HG02852 (cell line): ENCODE results near the gene LRSAM1.

Source experiments
- ATAC-seq: cut with Tn5 transposase; IDR thresholded peaks from one replicate; pipeline ENCODE4 v1.9.1; 2021; ENCODE audit warnings: mild to moderate bottlenecking, moderate library complexity; ENCODE audit not compliant: unreplicated experiment

Gene LRSAM1

DNA sequence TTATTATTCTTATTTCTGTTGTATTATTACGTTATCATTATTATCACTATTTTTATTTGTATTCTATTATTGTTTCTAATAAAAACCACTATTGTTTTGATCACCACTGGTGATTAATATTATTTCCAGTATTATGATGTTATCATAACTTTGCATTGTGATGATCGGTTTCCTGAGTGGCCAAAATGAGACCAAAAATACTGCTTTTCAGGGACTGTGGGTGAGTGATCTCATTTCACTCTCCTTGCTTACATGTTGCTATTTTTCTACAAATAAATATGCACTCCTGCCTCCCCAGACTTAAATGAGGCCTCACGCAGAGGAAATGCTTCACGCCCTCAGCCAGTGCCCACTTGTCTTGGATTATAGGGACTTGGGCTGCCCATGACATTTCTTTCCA is 78.4 kb downstream of the LRSAM1 start:
- ATAC-seq: no peak

DNA sequence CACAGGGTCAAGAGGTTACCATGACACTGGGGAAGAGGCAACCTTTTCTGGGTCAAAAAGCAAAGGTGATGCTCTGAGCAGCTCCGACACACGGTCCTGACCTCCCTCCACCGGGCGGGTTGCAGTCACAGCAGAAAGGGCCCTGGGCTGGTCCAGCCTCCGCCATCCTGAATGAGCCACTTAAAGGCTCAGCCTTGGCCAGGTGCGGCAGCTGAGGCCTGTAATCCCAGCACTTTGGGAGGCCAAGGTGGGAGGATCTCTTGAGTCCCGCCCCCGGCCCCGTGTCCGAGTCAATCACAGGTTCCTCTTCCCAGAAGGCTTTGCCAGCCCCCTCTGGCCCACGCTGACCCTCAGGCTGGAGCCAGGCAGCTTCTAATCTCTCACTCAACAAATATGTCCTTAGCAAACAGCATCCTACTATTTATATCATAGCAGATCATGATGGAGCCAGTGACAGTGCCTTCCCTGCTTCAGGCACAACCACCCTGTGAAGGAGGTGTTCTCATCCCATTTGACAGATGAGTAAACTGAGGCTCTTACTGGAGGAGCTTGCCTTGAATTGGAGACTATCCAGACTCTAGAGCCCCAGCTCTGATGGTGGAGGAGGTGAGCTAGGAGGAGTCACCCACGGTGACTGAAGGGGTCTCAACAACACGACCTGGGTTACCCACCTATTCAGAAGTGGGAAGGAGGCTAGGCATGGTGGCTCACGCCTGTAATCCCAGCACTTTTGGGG is 79.1 kb downstream of the LRSAM1 start:
- ATAC-seq: no peak

DNA sequence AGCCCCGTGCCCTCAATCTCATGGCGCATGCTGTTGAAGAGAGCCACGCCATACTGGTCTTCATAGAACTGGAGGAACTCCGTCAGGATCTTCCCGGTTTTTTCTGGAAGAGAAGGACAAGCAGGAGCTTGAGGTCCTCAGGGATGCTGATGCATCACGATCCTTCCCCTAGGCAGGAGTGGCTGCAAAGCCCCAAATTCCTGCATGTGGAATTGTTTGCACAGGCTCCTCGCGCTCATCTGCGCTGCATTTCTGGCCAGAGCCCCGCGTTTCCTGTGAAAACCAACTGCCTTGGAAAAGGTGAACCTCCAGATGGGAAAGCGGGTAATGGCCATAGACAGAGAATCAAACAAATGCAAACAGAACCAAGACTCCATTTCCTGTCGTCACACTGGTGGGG is 80.4 kb downstream of the LRSAM1 start:
- ATAC-seq: no peak

DNA sequence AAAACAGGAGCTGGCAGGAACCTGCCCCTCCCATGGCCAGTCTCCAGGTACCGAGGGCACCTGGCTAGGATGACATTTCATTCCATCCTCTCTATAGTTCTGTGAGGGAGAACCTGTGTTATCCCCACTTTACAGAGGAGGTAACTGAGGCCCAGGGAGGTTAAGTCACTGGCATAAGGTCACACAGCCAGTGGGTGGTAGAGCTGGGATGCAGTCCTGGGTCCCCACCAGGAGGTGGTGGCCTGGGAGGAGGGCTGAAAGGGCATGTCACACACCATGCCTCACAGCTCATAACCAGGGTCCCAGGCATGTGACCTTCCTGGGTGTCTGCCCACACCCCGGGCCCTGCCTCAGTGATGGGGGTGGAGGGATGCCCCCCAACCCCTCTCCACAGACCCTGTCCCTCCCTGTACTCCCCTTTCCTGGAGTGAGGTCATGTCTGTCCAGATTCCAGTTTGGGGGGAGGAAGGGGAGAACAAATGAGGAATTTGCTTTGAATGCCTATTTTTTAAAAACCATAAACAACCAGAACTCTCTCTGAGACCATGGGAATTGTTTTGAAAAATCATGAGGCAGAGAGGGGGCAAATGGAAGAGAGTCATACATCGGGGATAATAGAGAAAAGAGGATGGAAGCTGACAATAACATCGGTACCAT is 83.1 kb downstream of the LRSAM1 start:
- no peak for ATAC-seq

DNA sequence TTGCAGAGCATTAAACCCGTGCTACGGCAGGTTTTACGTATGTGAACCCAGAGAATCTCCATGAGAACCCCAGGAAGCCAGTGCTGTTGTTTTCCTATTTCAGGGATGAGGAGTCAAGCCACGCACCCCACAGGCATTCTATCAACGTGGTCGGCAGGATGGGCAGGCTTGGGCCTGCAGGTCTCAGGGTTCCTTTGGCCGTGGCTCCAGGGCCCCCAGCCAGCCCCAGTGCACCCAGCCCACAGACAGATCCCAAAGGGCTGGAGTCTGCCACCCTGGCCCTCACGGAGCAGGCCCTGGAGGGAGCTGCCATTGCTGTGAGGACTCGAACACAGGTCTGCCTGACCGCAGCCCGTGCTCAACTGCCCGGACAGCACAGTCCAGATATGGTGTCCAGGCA is 83.6 kb downstream of the LRSAM1 start:
- ATAC-seq: no peak

DNA sequence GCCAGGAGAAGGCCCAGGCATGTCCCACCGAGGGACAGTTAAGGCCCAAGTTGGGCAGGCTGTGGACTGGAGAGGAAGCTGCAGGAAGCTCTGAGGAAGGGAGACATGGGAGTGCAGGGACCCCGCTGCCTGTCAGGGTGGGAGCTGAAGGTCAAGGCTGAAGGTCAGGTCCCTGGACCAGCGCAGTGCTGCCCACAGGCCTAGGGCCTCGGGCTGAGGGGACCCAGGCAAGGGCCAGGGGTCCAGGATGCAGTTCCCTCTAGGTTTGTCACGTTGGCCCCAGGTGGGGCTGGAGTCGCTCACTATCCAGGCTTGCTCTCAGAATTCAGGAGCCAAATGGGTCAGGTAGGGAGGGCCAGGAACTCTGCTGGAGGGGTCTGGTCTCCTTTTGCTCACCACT is 84.1 kb downstream of the LRSAM1 start:
- ATAC-seq: no peak

DNA sequence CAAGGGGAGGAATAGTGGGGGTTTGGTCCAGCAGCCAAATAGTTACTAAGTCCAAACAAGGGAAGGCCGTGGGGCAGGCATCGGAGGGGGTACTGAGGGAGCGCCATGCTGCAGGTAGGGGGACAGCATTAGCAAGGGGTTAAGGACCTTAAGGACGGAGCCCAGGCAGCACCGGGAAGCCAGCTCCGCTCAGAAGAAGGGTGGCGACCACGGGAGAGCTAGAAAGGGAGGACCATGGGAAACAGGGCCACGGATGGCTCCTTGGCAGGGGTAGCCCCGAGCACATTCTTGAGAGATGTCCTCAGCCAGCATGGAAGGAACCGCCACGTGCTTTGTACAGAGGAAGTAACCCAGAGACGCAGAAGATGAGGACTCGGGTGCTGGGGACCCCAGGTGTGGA is 84.5 kb downstream of the LRSAM1 start:
- no peak for ATAC-seq

DNA sequence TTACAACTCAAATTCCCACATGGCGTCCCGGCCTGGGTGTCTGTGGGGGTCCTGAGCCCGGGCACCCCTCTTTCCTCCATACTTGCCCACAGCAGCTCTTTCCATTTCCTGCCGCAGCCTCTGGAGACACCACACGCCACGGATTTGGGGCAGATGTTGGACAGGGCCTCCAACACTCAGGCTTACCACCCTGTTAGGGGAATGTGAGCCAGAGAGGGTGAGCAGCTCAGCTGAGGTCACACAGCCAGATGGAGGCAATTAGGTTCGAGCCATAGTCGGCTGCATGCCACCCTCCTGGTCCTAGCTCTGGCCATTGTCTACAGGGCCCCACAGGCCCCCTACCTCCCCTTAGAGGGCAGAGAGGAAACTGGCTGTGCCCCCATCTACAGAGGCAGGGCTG is 85.2 kb downstream of the LRSAM1 start:
- ATAC-seq: no peak

DNA sequence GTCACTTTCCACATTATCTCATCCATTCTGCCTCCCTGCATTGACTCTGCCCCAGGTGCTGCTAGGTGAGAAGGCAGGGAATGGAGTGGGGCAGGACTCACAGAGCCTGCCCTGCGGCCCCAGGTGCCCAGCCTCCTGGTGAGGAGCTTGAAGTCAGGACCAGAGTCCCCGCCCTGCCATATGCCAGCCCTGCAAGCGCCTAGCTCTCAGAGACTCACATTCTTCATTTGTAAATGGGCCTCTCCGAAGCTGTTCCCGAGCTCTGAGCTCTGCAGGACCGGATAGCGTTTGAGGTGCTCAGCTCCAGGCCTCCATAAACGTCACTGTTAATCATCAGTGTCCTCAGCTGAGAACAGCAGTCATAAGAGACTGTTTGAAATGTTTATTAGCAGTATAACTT is 85.7 kb downstream of the LRSAM1 start:
- ATAC-seq: no peak

DNA sequence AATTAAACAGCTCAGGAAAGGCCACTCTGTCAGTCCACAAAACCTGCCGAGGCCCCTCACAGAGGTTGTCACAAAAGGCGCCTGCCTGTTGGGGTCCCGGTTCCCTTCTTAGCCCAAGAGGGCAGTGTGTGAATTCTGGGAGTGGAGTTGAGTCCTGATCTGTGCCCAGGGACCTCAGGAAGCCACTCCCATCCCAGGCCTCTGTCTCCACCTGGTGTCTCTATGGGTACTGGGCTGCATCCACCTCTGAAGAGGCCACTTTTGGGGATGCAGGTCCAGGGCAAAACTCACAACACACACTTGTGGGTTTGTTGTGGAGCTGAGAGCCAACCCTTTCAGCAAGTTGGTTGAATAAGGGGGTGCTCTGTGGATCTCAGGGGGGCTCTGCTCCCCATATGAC is 86.5 kb downstream of the LRSAM1 start:
- no peak for ATAC-seq

DNA sequence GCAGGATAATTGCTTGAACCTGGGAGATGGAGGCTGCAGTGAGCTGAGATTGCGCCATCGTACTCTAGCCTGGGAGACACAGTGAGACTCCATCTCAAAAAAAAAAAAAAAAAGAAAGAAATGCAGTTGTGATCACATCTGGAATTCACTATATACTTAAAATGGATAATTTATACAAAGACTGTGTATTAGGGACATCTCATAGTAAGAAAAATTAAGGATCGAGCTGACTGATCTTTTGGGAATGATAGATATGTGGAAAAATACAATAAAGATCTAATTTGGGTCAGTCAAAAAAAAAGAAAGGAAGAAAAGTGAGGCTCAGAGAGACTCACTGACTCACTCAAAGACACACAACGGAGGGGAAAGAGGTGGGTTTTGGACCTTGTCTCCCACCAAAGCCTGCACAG is 87.5 kb downstream of the LRSAM1 start:
- ATAC-seq: no peak

DNA sequence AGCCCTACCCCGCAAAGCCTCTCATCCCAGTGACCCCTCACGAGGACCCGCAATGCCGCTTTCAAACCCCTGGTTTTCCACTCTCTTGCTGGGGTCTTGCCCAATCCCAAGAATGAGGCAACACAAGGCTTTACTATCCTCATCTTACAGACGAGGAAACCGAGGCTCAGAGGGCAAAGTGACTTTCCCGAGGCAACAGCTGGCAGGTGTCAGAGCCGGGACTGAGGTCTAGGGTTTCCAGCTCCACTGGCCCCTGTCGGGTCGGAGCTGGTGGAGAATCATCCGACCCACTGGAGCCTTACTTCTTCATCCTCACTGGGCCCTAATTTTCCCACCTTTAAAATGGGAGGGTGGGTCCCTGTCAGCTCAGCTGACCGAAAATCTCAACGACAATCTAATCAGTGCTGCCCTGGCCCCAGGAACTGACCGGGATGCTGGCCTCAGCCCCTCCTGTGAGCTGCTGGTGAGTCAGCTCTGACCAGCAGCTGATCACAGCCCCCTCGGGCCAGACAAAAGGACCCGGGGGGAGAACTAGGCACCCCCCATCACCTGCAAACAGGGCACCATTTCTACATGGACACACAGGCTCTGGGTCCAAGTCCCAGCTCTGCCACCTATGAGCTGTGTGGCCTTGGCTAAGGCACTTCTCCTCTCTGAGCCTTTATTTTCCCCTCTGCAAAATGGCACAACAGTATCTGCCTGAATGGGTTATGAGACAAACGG is 88.1 kb downstream of the LRSAM1 start:
- ATAC-seq: no peak

DNA sequence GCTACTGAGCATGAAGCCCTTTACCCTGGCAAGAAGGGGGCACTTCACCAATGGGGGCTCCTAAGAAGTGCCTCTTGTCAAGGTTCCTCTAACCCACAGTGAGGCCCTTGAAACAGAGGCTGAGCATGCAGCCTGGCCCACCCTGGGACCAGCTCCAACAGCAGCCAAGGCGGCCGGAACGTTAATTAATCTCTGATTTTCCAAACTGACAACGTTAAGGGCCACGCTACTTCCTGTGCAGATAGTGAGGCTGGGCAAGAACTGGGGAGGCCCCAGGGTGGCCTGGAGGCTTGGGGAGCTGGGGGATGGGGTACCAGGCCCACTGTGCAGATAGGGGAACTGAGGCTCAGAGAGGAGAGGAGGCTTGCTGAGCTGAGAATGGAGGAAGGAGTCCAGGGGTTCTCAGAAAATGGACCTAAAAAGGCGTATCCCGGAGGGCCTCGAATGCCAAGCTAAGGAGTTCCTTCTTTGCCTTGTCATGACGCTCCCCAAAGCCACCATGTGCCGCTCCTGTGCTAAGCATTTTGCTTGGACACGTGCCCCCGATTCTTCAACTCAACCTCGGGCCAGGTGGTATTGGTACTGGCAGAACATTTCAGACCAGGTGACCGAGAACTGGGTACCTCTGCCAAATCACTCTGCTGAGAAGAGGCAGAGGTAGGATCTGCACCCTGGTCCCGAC is 88.8 kb downstream of the LRSAM1 start:
- ATAC-seq: no peak

DNA sequence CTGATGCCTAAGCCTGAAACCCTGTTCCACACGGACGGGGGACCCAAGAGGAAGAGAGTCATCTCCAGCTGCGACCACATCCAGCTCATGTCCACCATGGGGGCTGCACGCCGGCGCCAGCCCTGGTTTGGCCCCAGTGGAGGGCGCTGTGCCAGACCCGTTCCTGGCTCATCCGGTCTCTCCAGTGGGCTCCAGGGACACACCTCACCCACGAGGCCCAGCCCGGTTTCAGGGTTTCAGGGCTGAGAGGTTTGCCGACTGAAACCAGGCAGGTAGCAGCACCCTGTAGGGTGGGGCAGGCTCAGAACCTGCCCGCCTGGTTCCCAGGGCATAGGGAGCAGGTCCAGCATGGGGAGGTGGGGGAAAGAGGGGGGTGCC is 89.3 kb downstream of the LRSAM1 start:
- ATAC-seq: no peak

DNA sequence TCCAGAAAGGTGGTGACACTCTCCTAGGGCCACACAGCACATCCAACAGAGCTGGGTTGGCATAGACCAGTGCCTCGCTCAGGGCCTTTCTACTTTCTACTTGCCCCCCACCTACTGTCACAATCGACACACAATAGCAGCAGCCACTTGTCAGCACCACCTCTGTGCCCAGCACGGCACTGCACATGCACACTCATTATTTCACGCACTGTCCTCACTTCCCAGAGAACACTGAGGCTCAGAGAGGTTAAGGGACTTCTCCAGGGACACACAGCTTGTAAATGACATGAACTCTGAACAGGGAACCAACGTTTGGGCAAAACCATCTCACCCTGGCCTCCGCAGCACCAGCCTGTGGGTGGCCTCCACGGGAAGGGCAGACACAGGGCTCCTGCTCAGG is 89.9 kb downstream of the LRSAM1 start:
- ATAC-seq: no peak

DNA sequence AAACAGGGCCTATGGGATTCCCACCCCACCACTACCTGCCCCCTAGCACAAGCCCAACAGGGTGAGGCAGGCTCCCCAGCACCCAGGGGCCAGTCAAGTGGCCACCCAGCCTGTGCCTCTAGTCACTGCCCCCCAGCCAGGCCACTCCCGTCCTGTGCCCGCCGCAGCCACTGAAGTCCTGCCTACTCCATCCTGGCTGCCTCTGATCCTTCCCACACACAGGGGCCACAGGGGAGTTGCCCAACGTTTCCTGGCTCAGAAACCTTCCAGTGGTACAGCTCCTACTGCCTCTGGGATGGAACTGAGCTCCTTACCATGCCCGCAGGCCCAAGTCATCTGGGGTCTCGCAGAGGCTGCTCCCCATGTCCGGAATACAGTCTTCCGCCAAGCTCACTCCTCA is 90.6 kb downstream of the LRSAM1 start:
- ATAC-seq: no peak

DNA sequence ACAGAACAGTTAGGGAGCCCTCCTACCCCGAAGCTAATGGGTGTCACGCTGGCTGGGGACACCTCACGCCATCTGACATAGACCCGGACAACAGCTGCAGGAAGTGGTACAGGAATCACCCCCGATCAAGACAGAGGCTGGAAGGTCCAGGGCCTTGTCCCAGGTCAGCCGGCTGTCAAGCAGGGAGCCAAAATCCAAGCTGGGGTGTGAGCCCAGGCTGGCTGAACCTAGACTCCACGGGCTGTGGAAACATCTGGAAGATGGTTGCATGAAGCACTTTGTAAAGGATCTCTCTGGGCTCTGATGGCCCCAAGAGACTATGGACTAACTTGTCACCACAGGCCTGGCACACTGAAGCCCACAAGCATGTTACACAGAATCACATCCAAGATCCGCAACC is 91.9 kb downstream of the LRSAM1 start:
- no peak for ATAC-seq

DNA sequence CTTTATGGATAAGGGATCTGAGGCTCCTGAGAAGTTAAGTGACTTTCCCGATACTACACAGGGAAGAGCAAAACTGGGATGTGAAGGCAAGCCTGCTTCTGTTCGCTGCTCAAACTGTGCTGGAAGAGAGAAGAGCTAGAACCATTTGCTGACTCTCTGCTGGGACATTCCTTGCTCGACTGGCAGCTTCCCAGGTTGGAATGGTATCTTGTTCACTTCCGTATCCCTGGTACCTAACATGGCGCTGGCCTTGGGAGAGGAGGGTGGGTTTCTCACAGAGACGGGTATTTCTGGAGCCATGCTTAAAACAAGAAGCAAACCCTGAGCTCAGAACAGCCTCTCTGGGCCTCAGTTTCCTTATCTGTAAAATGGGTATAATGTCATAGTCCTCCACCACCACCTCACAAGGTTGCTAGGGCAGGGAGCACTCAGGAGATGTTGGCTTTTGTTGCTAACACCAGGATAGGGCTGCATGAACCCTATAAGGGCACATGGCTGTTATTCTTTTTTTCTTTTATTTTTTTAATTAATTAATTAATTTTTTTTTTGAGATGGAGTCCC is 92.7 kb downstream of the LRSAM1 start:
- no peak for ATAC-seq

DNA sequence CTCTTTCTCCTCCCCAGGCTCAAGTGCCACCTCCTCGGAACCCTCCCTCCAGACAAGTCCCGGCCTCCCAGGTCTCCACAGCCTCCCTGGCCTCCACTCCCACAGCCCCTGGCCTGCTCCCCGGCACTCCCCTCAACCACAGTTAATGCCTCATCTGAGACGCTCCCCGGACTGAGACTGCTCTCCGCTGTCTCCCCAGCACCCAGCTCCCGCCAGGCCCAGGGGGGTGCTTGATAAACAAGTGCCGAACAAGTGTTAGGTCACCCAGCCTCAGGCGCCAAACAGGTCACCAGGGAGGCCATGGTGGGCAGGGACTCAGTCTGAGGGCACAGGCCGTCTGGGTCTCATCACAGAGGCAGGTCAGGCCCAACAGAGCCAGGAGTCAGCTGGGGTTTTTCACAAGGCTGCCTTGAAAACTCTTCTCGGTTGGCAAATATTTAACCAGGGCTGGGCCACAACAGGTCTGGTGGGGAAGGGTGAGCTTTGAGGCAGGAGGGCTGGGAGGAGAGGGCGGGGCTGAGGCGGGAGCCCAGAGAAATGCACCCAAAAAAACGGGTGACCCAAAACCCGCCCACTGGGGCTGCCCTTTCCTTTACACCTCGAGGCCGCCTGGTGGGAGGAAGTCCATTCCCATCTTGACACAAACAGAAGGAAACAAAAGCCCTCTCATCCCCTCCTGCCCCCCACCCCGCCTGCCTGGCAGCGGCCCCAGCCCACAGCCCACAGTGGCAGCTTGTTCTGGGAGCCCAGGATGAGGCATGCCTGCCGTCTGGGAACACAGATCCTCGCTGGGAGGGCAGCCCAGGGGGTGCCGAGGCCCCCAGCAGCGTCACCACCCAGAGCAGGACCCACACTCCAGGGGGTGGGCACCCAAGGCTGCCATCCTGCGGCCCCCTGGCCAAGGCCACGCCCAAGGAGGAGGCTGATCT is 94.2 kb downstream of the LRSAM1 start:
- no peak for ATAC-seq

DNA sequence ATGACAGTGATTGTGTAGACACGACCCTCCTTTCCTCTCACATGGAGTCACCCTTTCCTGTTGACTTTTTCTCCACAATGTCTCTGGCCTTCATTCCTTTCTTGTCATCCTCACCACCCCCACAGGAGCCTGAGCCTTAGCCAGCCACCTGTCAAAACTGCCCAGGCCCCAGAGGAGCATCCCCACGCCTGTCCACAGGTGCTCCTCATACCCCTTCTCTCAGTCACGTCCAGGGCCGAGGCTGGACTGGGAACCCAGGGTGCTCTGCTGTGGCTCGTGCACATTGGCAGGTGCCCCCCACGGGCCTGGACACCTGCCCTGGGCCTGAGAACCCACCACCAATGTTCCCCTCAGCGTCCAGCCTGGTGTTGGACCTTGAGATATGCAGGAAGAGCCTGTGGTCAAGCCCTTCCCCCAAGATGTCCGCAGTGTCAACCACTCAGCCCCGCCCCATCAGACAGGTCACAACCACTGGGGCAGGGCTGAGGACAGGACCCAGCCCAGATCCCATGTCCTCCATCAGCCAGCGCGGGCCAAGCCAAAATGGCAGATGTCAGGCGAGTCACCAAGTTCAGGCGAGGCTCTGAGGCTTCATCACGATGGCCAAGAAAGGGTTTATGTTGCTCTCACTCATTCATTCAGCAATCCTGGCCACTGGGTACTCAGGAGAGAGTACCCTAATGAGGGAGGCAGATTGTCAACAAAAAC is 95.0 kb downstream of the LRSAM1 start:
- ATAC-seq: no peak
